ENCODE data around the gene DCST1. TPM values are rescaled to one million over a fixed set of nuclear protein-coding genes. Genes with fewer than 3 reads are reported as not detected.

The DCST1 gene
- total and polyA plus RNA-seq, 2 of the 4 experiments (the other 2 are of a cell fraction): not detected

GRCh38 chr1:155064111-155064831 lies 30.6 kb downstream of the DCST1 start (continued):
- peak; percentile 28; the same call in 1 of the 2 replicates for TF ChIP-seq MAZ (IDR thresholded peaks at IDR 0.05; ENCODE audit: borderline replicate concordance, low read depth, low read length)

- no peak overlapping the region for H3K4ac ChIP-seq (ENCODE audit: low read depth, low read length)
- in situ Hi-C loops (cut with MboI; ENCODE audit: low sequenced_read_pairs): no loop called here
- no peaks in the 10 kb centered on the region for H3K27me3 ChIP-seq (ENCODE audit: control insufficient read depth, insufficient read depth, low read length)
- H3K4me1 ChIP-seq (ENCODE audit: control insufficient read depth, insufficient read depth, low read length): peaks cover 4% of the 10 kb centered on the region; the same call in 1 of the 2 replicates
- H2AK9ac ChIP-seq (replicated peaks; ENCODE audit: low read depth, low read length, poor library complexity): no peak overlapping the region
- ChIA-PET POLR2A (ENCODE audit: unreplicated experiment) (no interaction called here), CTCF (interaction anchor here (2.1 to 2.3 kb wide), 2 partner anchors 20 to 26 kb away, joined by 7 to 9 read pairs; no protein-coding TSS in a partner anchor)
- peak overlapping the region; percentile 57; the same call in 1 of the 2 replicates for H3K4me2 ChIP-seq (ENCODE audit: low read depth, low read length)
- H3K14ac ChIP-seq (replicated peaks; ENCODE audit: low read depth, low read length): no peak overlapping the region
- no TSS peak for BruUV-seq (replicated peaks)
- dilution Hi-C loops (cut with HindIII; ENCODE audit: low sequenced_read_pairs, unreplicated experiment): no loop called here
- H4K8ac ChIP-seq (ENCODE audit: low read depth in 2 of 2, low read length in 2 of 2): no peak overlapping the region
- 14% methylated on average over 1 of the region's 5 CpGs; no CpG with 5 or more reads in 1 of the 2 experiments for WGBS, 2 experiments (ENCODE audit: extremely low coverage in 2 of 2, insufficient read length in 1 of 2)
- H4K91ac ChIP-seq (ENCODE audit: insufficient read depth, low read depth, low read length): no peak overlapping the region
- no peak overlapping the region for H3K4me3 ChIP-seq (ENCODE audit: insufficient read depth, low read depth, low read length)
- no peak overlapping the region for H3K18ac ChIP-seq (ENCODE audit: low read depth, low read length)
- peaks cover 21% of the 10 kb centered on the region; the same call in 1 of the 2 replicates for H3K36me3 ChIP-seq (ENCODE audit: control insufficient read depth, insufficient read depth, low read length)
- H2BK20ac ChIP-seq (ENCODE audit: low read depth, low read length): no peak overlapping the region
- H3K79me1 ChIP-seq (ENCODE audit: low read depth in 1 of 2, low read length in 2 of 2): peaks cover 10 to 17% of the 10 kb centered on the region in 2 experiments
- no peak overlapping the region for H2BK5ac ChIP-seq (ENCODE audit: low read depth, low read length, poor library complexity, severe bottlenecking)
- H2BK15ac ChIP-seq (ENCODE audit: low read depth, low read length): no peak overlapping the region
- no peak overlapping the region for H3K27ac ChIP-seq (ENCODE audit: insufficient read depth, low read length)
- no peak overlapping the region for H2BK120ac ChIP-seq (ENCODE audit: low read depth, low read length)
- H4K5ac ChIP-seq (ENCODE audit: low read depth, low read length): no peak overlapping the region
- no peak overlapping the region for H2AK5ac ChIP-seq (ENCODE audit: low read depth, low read length)
- H2AFZ ChIP-seq (replicated peaks; ENCODE audit: low read length, poor library complexity): no peak overlapping the region
- H4K20me1 ChIP-seq (ENCODE audit: insufficient read depth, low read length): peaks cover 17% of the 10 kb centered on the region
- DNase-seq (no peak), ATAC-seq (ENCODE audit: low read depth) (no peak)
- H3K9me3 ChIP-seq (ENCODE audit: control insufficient read depth, insufficient read depth, low read length): no peaks in the 10 kb centered on the region
- intact Hi-C loops (cut with micrococcal nuclease): loop anchor here (5.0 kb wide), 1 partner anchor 108 kb away; the partner anchor contains the start of gene PBXIP1
- no peak overlapping the region for H3K56ac ChIP-seq (ENCODE audit: extremely low read depth, insufficient read depth, low read length)
- no peak overlapping the region for H3K23ac ChIP-seq (ENCODE audit: low read depth, low read length)
- peaks cover 3% of the 10 kb centered on the region; the same call in 1 of the 2 replicates for H3K9me1 ChIP-seq (ENCODE audit: insufficient read depth, low read length)
- H3K9ac ChIP-seq (ENCODE audit: low read depth, low read length): no peak overlapping the region
- TF ChIP-seq RFX5 (IDR thresholded peaks at IDR 0.05; ENCODE audit: low read depth, low read length) (no peak), SMC3 (IDR thresholded peaks at IDR 0.05; ENCODE audit: low read depth, low read length) (no peak), RAD21 (IDR thresholded peaks at IDR 0.05; ENCODE audit: low read length) (no peak), MXI1 (IDR thresholded peaks at IDR 0.05; ENCODE audit: borderline replicate concordance, low read depth, low read length) (no peak), FOS (IDR thresholded peaks at IDR 0.05; ENCODE audit: low read depth, low read length) (no peak), CHD1 (IDR thresholded peaks at IDR 0.05; ENCODE audit: low read depth, low read length) (no peak), BHLHE40 (IDR thresholded peaks at IDR 0.05; ENCODE audit: low read depth, low read length) (no peak), CEBPB (IDR thresholded peaks at IDR 0.05; ENCODE audit: low read depth, low read length) (no peak), NFE2L2 (IDR thresholded peaks at IDR 0.05; ENCODE audit: low read depth, low read length) (no peak), POLR2A (IDR thresholded peaks at IDR 0.05; ENCODE audit: low read depth, low read length) (no peak)
- TF ChIP-seq, protein P1, sequence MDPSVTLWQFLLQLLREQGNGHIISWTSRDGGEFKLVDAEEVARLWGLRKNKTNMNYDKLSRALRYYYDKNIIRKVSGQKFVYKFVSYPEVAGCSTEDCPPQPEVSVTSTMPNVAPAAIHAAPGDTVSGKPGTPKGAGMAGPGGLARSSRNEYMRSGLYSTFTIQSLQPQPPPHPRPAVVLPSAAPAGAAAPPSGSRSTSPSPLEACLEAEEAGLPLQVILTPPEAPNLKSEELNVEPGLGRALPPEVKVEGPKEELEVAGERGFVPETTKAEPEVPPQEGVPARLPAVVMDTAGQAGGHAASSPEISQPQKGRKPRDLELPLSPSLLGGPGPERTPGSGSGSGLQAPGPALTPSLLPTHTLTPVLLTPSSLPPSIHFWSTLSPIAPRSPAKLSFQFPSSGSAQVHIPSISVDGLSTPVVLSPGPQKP (IDR thresholded peaks at IDR 0.05; ENCODE audit: borderline replicate concordance, low read depth, low read length): no peak
- TF ChIP-seq, protein P2, sequence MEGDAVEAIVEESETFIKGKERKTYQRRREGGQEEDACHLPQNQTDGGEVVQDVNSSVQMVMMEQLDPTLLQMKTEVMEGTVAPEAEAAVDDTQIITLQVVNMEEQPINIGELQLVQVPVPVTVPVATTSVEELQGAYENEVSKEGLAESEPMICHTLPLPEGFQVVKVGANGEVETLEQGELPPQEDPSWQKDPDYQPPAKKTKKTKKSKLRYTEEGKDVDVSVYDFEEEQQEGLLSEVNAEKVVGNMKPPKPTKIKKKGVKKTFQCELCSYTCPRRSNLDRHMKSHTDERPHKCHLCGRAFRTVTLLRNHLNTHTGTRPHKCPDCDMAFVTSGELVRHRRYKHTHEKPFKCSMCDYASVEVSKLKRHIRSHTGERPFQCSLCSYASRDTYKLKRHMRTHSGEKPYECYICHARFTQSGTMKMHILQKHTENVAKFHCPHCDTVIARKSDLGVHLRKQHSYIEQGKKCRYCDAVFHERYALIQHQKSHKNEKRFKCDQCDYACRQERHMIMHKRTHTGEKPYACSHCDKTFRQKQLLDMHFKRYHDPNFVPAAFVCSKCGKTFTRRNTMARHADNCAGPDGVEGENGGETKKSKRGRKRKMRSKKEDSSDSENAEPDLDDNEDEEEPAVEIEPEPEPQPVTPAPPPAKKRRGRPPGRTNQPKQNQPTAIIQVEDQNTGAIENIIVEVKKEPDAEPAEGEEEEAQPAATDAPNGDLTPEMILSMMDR (conservative IDR thresholded peaks at IDR 0.05; ENCODE audit: low read depth, low read length): no peak
These were observed 31.3 kb downstream of the DCST1 start for GRCh38 chr1:155064832-155065429.

Measured in IMR-90 (cell line).